IPS DF 6.9 (cell line): ENCODE data around the gene LRRC36.
A peak's percentile ranks its signal among the peaks of the same experiment; 100 is the strongest.

ENCODE experiments used
- DNase-seq: peaks from one replicate; pipeline ENCODE4 v3.0.0-alpha.2; 2013; ENCODE audit warnings: low read depth, low spot score
- H3K27ac ChIP-seq: one replicate; pipeline ENCODE4 v1.5.1; 2013; ENCODE audit warnings: low read length, control low read depth
- H3K27me3 ChIP-seq: 2 replicates; pipeline ENCODE4 v1.6.1; 2013; ENCODE audit warnings: mild to moderate bottlenecking, low read length; ENCODE audit not compliant: control insufficient read depth, insufficient read depth
- H3K36me3 ChIP-seq: 2 replicates; pipeline ENCODE4 v1.6.1; 2013; ENCODE audit warnings: low read length; ENCODE audit not compliant: control insufficient read depth, insufficient read depth
- H3K4me1 ChIP-seq: 2 replicates; pipeline ENCODE4 v1.6.1; 2013; ENCODE audit warnings: low read length; ENCODE audit not compliant: control insufficient read depth, insufficient read depth
- H3K4me3 ChIP-seq: 2 replicates; pipeline ENCODE4 v1.5.1; 2013; ENCODE audit warnings: mild to moderate bottlenecking, low read length
- H3K9me3 ChIP-seq: 2 replicates; pipeline ENCODE4 v1.6.1; 2013; ENCODE audit warnings: low read length, inconsistent platforms; ENCODE audit not compliant: control insufficient read depth, insufficient read depth
- WGBS: extraction: QIAGEN DNeasy Blood & Tissue Kit; methylation state at CpG from one replicate; pipeline ENCODE4 v1.1.7; 2013; ENCODE audit warnings: mixed read lengths, missing lambda C conversion rate; ENCODE audit not compliant: insufficient read length, insufficient coverage; 5-methylcytosine and 5-hydroxymethylcytosine counted together

The LRRC36 gene

DNA sequence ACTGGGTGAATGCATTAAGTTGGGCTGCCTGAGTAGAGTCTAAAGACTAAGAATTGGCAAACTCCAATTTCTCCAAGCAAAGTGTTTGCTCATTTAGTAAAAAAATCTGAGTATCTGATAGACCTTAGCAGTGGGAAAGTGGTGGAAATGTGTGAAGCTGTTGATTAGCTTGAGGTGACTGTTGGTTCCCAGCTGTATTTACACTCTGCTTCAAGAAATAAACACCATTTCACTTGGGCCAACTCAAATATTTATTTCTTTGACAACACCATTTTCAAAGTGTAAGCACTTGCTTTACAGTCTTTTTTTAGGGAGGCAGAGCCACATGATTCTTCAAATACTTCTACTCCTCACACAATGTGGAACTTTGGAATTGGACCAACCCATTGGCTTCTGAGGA is 8.8 kb upstream of the LRRC36 start:
- Histone ChIP-seq H3K4me3 (no peak overlapping the region), H3K36me3 (no peaks in the 10 kb centered on the region), H3K9me3 (no peaks in the 10 kb centered on the region), H3K27ac (no peak overlapping the region), H3K27me3 (0 out of 2 replicates have a peak, but pooled peaks cover 1% of the 10 kb centered on the region), H3K4me1 (no peaks in the 10 kb centered on the region)
- DNase-seq, result no peak

DNA sequence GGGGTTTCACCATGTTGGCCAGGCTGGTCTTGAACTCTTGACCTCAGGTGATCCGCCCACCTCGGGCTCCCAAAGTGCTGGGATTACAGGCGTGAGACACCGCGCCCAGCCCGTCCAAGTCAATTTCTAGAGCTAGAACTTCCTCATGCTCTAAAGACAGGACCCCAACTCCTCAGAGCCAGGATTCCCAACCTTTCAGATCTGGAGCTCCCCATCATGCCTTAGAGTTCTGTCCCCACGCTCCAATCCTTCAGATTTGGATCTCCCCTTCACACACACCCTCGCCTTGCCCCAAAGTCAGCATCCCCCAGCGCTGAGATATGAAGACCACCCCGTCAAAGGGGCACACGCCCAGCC is 522 bp upstream of the LRRC36 start:
- H3K27me3 ChIP-seq, result 0 out of 2 replicates have a peak, but pooled peaks cover 2% of the 10 kb centered on the region
- H3K9me3 ChIP-seq, result no peaks in the 10 kb centered on the region
- peak overlapping the region; percentile 47; the same call in 1 of the 2 replicates for H3K4me3 ChIP-seq
- H3K27ac ChIP-seq, result no peak overlapping the region
- WGBS, result no CpG with 5 or more reads among the region's 11 CpGs
- DNase-seq, result no peak
- no peaks in the 10 kb centered on the region for H3K36me3 ChIP-seq
- no peaks in the 10 kb centered on the region for H3K4me1 ChIP-seq

DNA sequence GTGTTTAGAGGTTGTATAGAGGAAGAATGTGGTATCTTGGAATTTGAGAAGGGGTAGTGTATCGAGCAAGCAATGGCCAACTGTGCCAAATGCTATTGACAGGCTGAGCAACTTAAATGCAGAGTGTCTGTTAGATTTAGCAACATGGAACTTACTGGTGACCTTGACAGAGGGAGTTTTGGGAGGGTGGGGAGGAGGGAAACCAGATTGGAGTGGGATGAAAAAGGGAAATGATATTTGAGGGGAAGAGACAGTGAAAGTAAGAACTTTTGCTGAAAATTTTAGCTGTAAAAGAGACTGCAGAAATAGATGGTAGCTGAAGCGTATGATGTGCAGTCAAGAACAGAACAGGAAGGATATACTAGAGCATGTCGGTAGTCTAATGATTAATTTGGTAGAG is 1.1 kb downstream of the LRRC36 start:
- Histone ChIP-seq H3K36me3 (no peaks in the 10 kb centered on the region), H3K27me3 (0 out of 2 replicates have a peak, but pooled peaks cover 2% of the 10 kb centered on the region), H3K4me1 (no peaks in the 10 kb centered on the region), H3K9me3 (no peaks in the 10 kb centered on the region), H3K4me3 (no peak overlapping the region), H3K27ac (no peak overlapping the region)
- DNase-seq, result no peak
- 100% methylated on average over 1 of the region's 3 CpGs for WGBS

DNA sequence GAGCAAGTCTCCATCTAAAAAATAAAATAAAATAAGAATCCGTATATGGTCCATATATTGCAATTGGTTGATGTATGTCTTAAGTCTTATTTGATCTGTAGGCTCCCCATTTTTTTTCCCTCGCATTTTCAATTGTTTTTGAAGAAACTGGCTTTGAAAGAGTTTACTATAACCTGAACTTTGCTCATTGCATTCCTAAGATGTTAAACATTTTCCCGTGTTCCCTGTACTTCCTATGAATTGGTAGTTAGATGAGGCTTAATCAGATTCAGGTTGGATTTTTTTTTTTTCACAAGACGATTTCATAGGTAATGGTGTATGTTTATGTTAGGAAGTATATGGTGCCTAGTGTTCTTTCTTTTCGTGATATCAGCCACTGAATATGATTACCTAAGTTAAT is 3.3 kb downstream of the LRRC36 start:
- Histone ChIP-seq H3K4me3 (no peak overlapping the region), H3K9me3 (no peaks in the 10 kb centered on the region), H3K27ac (no peak overlapping the region), H3K36me3 (no peaks in the 10 kb centered on the region), H3K4me1 (no peaks in the 10 kb centered on the region), H3K27me3 (0 out of 2 replicates have a peak, but pooled peaks cover 2% of the 10 kb centered on the region)
- DNase-seq, result no peak
- no CpG with 5 or more reads among the region's 5 CpGs for WGBS

DNA sequence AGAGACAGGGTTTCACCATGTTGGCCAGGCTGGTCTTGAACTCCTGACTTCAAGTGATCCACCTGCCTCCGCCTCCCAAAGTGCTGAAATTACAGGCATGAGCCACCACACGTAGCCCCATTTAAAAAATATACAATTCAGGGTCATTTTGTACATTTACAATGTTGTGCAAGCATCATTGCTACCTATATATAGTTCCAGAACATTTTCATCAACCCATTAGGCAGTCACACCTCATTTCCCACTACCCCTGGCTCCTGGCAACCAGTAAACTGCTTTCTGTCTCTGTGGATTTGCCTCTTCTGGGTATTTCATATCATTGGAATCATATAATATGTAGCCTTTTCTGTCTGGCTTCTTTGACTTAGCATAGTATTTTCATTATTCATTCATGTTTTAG is 6.7 kb downstream of the LRRC36 start:
- DNase-seq, result no peak
- no peaks in the 10 kb centered on the region for H3K36me3 ChIP-seq
- H3K4me1 ChIP-seq, result no peaks in the 10 kb centered on the region
- no peaks in the 10 kb centered on the region for H3K27me3 ChIP-seq
- H3K4me3 ChIP-seq, result no peak overlapping the region
- WGBS, result no CpG with 5 or more reads among the region's 2 CpGs
- no peak overlapping the region for H3K27ac ChIP-seq
- H3K9me3 ChIP-seq, result no peaks in the 10 kb centered on the region

DNA sequence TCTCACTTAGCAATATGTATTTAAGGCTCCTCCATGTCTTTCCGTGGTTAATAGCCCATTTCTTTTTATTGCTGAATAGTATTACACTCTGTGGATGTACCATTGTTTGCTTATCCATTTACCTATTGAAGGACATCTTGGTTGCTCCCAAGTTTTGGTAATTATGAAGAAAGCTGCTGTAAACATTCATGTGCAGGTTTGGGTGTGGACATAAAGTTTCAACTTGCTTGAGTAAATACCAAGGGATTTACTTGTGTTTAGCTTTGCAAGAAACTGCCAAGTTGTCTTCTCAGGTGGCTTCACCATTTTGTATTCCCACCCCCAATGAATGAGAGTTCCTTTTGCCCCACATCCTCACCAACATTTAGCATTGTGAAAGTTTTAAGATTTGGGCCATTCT is 9.5 kb downstream of the LRRC36 start:
- no peaks in the 10 kb centered on the region for H3K27me3 ChIP-seq
- WGBS, result no CpG with 5 or more reads among the region's 1 CpG
- no peaks in the 10 kb centered on the region for H3K36me3 ChIP-seq
- H3K4me1 ChIP-seq, result no peaks in the 10 kb centered on the region
- no peak overlapping the region for H3K4me3 ChIP-seq
- no peak for DNase-seq
- H3K27ac ChIP-seq, result no peak overlapping the region
- no peaks in the 10 kb centered on the region for H3K9me3 ChIP-seq

DNA sequence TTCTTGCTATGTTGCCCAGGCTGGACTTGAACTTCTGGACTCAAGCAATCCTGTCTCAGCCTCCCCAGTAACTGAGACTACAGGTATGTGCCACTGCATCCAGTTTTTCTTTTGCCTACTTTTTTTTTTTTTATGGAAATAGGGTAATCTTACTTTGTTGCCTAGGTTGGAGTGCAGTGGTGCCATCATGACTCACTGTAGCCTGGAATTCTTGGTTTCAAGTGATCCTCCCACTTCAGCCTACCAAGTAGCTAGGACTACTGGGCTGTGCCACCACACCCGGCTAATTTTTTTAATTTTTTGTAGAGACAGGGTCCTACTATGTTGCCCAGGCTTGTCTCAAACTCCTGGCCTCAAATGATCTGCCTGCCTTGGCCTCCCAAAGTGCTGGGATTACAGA is 10.0 kb downstream of the LRRC36 start:
- DNase-seq, result no peak
- Histone ChIP-seq H3K4me3 (no peak overlapping the region), H3K4me1 (no peaks in the 10 kb centered on the region), H3K27me3 (no peaks in the 10 kb centered on the region), H3K27ac (no peak overlapping the region), H3K36me3 (no peaks in the 10 kb centered on the region), H3K9me3 (no peaks in the 10 kb centered on the region)
- WGBS, result no CpG with 5 or more reads among the region's 1 CpG

DNA sequence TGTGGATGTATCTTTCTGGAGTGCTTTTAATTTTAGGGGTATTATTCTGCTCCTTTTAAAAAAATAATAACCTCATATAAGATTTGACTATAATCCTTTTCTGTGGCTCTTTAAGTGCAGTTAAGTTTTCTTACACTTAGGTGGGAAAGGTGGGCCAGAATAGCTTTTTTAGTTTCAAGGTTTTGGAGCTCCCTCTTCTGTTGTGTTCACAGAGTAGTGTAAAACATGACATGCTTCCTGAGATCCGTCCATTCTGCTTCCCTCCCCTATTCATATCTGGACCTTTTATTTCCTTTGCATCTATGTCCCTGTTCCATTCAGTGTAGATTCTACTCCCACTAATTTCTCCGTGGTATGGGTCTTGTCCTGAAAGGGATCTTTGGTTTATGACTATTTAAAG is 12.8 kb downstream of the LRRC36 start:
- no CpG with 5 or more reads among the region's 2 CpGs for WGBS
- H3K27me3 ChIP-seq, result no peaks in the 10 kb centered on the region
- H3K4me3 ChIP-seq, result no peak overlapping the region
- no peaks in the 10 kb centered on the region for H3K4me1 ChIP-seq
- no peak overlapping the region for H3K27ac ChIP-seq
- no peak for DNase-seq
- no peaks in the 10 kb centered on the region for H3K9me3 ChIP-seq
- no peaks in the 10 kb centered on the region for H3K36me3 ChIP-seq

DNA sequence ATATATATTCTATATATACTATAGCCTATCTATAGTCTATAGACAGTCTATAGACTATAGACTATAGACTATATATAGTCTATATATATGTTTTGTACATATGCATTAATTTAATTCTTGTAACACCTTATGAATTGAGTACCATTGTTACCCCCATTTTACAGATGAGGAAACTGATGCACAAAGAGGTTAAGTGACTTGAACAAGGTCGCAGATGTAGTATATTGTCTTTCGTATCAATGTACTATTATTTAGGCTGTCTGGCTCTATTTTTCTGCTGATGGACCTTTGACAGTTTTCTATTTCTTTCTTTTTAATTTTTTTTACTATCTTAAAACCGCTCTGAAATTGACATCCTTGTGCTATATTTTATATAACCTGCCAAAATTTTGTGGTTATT is 14.6 kb downstream of the LRRC36 start:
- Histone ChIP-seq H3K9me3 (no peaks in the 10 kb centered on the region), H3K4me1 (no peaks in the 10 kb centered on the region), H3K4me3 (no peak overlapping the region), H3K27me3 (no peaks in the 10 kb centered on the region), H3K36me3 (no peaks in the 10 kb centered on the region), H3K27ac (no peak overlapping the region)
- WGBS, result no CpG with 5 or more reads among the region's 3 CpGs
- no peak for DNase-seq

DNA sequence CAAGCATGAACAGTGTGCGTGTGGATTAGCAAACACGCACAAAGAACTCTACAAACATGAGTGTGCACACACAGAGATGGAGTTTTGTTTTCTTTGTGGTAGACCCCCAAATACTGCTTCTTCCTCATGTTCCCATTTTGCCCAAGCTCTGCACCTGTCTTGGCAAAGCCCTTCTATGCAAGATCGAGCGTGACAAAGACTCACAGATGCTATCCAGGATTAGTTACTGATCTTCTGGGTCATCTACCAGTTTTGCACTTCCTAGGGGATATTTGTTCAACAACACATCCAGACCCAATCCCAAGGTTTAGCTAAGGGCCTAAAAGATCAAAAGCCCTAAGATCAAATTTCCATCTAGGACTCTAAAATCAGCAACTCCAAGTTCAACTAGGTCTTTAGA is 16.0 kb downstream of the LRRC36 start:
- Histone ChIP-seq H3K36me3 (no peaks in the 10 kb centered on the region), H3K9me3 (no peaks in the 10 kb centered on the region), H3K4me1 (no peaks in the 10 kb centered on the region), H3K4me3 (no peak overlapping the region), H3K27ac (no peak overlapping the region), H3K27me3 (no peaks in the 10 kb centered on the region)
- DNase-seq, result no peak
- WGBS, result no CpG with 5 or more reads among the region's 4 CpGs

DNA sequence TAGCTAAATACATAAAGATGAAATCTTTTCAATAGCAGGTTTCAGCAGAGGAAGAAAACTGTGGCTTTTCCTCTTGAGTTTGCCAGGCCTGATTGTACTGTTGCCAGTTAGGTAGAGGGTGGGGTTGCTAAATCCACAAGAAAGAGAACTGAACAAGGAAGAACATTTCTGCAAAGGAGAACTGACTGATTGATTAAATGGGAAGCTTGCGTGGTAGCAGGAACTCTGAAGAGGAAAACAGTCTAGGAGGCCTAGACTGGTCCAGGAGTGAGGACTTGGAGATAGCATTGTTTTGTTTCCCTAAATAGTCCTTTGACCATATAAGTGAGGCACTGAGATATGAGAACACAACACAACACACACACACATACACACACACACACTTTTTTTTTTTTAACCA is 18.8 kb downstream of the LRRC36 start:
- no peak overlapping the region for H3K27ac ChIP-seq
- DNase-seq, result no peak
- no peaks in the 10 kb centered on the region for H3K9me3 ChIP-seq
- no peak overlapping the region for H3K4me3 ChIP-seq
- H3K36me3 ChIP-seq, result no peaks in the 10 kb centered on the region
- H3K4me1 ChIP-seq, result no peaks in the 10 kb centered on the region
- no peaks in the 10 kb centered on the region for H3K27me3 ChIP-seq
- no CpG with 5 or more reads among the region's 1 CpG for WGBS
